ENCODE results near the gene MYH13. TPM values are rescaled to one million over a fixed set of nuclear protein-coding genes. Genes with fewer than 3 reads are reported as not detected.

The MYH13 gene
- total RNA-seq, 1 donor = not detected

DNA sequence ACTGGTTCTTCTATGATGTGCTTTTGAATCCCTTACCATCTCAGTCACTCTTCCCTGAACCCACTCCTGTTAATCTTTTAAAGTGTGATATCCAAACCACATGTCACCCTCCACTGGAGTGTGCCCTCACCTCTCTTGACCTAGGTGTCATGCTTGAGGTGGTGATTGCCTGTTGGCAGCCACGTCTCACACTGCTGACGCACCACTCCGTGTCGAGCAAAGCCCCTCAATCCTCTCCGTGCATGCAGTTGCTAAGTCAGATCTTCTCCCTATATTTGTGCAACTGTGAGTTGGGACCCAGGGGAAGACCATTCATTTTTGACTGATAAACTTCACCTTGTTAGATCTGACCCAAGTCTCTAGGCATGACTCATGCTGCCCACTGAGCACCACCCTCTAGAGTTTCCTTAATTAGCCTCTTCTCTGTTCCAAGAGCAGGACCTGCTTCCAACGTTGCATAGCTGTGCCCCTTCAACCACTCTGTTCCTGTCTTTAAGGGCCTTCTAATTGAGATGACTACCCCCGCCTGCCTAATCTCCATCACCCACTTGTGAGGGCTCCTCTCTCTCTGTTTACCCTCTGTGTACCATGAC is 2.7 kb downstream of the MYH13 start:
- Histone ChIP-seq H3K27me3 (ENCODE audit: insufficient read depth, low read length) (peaks cover 4% of the 10 kb centered on the region), H3K4me1 (ENCODE audit: insufficient read depth, low read length) (no peaks in the 10 kb centered on the region), H3K9me3 (ENCODE audit: low read depth, low read length) (no peaks in the 10 kb centered on the region), H3K4me3 (ENCODE audit: low read length) (no peak overlapping the region)

DNA sequence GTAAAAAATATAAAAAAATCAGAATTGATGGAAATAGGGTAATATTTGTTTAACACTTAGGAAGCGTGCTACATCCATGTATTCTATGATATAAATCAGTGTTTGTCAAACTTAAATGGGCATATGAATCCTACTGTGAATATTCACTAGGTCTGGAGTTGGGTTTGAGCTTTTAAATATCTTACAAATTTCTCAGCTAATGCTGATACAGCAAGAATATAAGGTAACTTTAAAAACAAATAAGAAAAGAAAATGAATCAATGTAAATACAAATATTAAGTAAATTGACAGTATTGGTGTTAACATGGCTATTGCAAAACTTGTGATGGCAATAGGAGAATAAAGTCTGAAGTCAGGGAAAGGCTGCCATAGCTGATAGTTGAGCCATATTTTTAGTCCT is 3.6 kb downstream of the MYH13 start:
- Histone ChIP-seq H3K9me3 (ENCODE audit: low read depth, low read length) (no peaks in the 10 kb centered on the region), H3K4me1 (ENCODE audit: insufficient read depth, low read length) (no peaks in the 10 kb centered on the region), H3K27me3 (ENCODE audit: insufficient read depth, low read length) (peaks cover 4% of the 10 kb centered on the region), H3K4me3 (ENCODE audit: low read length) (no peak overlapping the region)

DNA sequence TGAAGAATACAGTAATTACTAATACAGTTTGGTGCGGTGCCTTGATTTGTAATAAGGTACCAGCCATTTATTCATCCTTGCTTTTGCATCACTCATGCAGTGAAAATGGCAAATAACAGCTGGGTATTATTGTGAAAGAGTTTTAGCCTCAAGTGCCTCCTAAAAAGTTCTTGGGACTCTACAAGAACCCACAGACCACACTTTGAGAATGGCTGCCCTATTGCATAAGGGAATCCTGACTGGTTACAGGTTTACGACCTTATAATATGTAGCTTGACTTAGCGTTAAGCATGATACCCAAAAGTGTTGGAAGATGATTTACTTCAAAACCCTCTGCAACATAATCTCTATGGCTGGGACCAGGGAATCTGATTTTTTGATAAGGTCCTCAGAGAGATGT is 4.2 kb downstream of the MYH13 start:
- no peaks in the 10 kb centered on the region for H3K4me1 ChIP-seq (ENCODE audit: insufficient read depth, low read length)
- H3K9me3 ChIP-seq (ENCODE audit: low read depth, low read length) = no peaks in the 10 kb centered on the region
- peaks cover 4% of the 10 kb centered on the region for H3K27me3 ChIP-seq (ENCODE audit: insufficient read depth, low read length)
- H3K4me3 ChIP-seq (ENCODE audit: low read length) = no peak overlapping the region

DNA sequence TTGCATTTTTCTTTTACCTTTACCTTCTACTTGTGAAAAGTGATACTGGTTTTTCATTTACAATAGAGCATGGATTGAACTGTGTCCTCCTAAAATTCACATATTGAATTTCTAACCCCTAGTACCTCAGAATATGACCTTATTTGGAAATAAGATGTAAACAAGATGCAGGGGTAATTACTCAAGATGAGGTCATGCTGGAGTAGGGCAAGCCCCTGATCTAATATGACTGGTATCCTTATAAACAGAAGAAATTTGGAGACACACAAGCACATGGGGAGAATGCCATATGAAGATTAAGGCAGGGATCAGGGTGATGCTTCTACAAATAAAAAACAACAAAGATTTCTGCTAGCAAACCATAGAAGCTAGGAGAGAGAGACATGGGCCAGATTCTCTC is 12.2 kb downstream of the MYH13 start:
- no peaks in the 10 kb centered on the region for H3K4me1 ChIP-seq (ENCODE audit: insufficient read depth, low read length)
- H3K4me3 ChIP-seq (ENCODE audit: low read length) = no peak overlapping the region
- no peaks in the 10 kb centered on the region for H3K27me3 ChIP-seq (ENCODE audit: insufficient read depth, low read length)
- H3K9me3 ChIP-seq (ENCODE audit: low read depth, low read length) = no peaks in the 10 kb centered on the region

DNA sequence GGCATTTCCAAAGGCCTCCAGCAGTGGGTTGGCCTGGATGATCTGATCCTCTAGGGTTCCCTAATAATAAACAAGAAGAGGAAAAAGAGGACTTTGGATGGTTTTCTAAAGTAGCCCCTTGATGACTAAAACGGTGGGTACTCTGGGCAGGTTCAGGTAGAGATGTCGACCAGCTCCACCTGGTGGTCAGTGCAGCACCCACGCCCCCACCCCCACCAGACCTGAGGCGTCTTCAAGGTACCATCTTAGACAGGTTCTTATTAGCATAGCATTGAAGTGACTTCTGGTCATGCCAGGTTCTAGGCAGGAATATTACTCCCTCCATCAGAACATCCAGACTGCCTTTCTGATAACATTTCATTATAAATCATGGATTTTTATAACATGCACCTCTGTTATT is 15.0 kb downstream of the MYH13 start:
- Histone ChIP-seq H3K4me3 (ENCODE audit: low read length) (no peak overlapping the region), H3K27me3 (ENCODE audit: insufficient read depth, low read length) (no peaks in the 10 kb centered on the region), H3K9me3 (ENCODE audit: low read depth, low read length) (no peaks in the 10 kb centered on the region), H3K4me1 (ENCODE audit: insufficient read depth, low read length) (no peaks in the 10 kb centered on the region)

DNA sequence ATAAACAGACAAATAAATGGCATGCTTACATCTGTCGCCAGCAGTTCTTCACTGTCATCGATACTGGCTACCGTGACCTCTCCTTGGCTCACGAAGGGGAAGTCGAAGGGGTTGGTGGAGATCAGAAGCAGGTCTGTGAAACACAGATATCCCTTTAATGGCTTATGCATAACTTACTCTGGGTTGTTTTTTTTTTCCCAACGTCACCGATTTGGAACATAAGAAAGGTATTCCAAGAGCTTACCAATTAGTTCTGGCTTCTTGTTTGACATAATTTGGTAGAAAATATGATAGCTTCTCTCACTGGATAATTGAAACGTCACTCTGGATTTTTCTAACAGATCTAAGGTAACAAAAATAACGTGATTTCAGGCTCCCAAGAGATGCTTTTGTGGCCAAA is 18.2 kb downstream of the MYH13 start:
- no peaks in the 10 kb centered on the region for H3K27me3 ChIP-seq (ENCODE audit: insufficient read depth, low read length)
- H3K4me3 ChIP-seq (ENCODE audit: low read length) = no peak overlapping the region
- no peaks in the 10 kb centered on the region for H3K4me1 ChIP-seq (ENCODE audit: insufficient read depth, low read length)
- H3K9me3 ChIP-seq (ENCODE audit: low read depth, low read length) = no peaks in the 10 kb centered on the region

DNA sequence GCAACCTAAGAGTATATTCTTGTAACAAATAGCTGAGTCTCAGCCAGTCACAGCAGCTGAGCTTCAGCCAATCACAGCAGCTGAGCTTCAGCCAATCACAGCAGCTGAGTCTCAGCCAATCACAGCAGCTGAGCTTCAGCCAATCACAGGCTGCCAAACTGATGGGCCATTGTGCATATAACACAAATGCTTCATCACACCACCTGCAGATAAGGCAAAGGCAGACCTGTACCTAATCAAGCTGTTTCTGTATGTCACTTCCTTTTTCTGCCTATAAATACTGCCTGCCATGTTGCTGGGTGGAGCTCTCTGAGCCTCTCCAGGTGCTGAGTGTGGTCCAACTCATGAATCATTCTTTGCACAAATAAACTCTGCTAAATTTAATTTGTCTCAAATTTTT is 19.9 kb downstream of the MYH13 start:
- H3K9me3 ChIP-seq (ENCODE audit: low read depth, low read length) = no peaks in the 10 kb centered on the region

DNA sequence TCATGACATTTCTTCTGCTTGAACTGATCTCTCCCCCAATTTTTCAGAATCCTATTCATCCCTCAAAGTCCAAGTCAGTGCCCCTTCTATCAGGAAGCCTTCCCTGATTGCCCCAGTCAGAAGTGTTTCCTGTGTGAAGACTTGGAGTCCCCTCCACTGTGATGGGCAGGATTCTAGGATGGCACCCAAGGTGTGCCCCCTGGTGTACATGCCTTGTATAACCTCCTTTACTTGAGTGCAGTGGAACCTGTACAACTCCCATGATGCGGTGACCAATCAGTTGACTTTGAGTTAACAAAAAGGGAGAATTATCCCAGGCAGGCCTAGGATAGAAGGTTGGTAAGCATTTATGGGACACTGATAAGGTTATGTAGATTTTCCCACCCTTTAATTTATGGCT is 23.4 kb downstream of the MYH13 start:
- Histone ChIP-seq H3K4me3 (ENCODE audit: low read length) (no peak overlapping the region), H3K9me3 (ENCODE audit: low read depth, low read length) (no peaks in the 10 kb centered on the region), H3K4me1 (ENCODE audit: insufficient read depth, low read length) (no peaks in the 10 kb centered on the region), H3K27me3 (ENCODE audit: insufficient read depth, low read length) (no peaks in the 10 kb centered on the region)

More for the DNA sequence above, 19.9 kb downstream of the MYH13 start:
- no peaks in the 10 kb centered on the region for H3K4me1 ChIP-seq (ENCODE audit: insufficient read depth, low read length)
- H3K27me3 ChIP-seq (ENCODE audit: insufficient read depth, low read length) = no peaks in the 10 kb centered on the region
- no peak overlapping the region for H3K4me3 ChIP-seq (ENCODE audit: low read length)

DNA sequence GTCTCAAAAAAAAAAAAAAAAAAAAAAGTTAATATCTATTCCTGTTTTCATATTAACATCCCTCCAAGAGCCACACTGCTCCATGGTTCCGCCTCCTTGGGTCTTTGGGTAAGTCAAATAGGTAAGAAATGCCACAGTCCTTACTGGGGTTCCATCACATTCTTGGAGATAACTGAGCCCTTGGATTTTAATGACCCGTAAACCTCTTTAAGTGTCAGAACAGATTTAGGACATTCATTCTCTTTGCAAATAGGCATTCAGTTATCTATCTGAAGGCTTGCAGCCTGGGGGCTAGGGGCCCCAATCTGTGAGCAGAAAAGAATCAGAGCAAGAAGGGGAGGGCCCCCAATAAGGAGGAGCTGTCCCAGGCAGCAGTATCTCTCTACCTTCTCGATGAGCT is 28.0 kb downstream of the MYH13 start:
- Histone ChIP-seq H3K9me3 (ENCODE audit: low read depth, low read length) (no peaks in the 10 kb centered on the region), H3K4me1 (ENCODE audit: insufficient read depth, low read length) (no peaks in the 10 kb centered on the region), H3K27me3 (ENCODE audit: insufficient read depth, low read length) (no peaks in the 10 kb centered on the region), H3K4me3 (ENCODE audit: low read length) (no peak overlapping the region)

DNA sequence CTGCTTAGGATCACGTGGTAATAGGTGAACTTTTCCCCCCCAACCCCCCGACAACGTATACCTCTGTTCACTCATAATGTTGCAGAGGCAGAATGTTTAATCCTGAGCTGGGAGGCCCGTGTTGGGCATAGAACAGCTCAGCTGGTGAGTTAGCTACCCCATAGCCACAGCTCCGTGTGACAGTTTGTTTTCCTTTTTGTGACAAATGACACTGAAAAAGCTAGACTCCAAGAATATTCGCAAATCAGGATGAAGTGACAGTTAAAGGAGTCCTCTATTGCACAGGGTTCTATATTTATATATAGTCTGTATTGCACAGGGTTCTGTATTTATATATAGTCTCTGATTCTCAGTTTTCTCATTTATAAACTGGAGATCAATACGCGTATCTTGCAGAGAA is 33.8 kb downstream of the MYH13 start:
- H3K4me1 ChIP-seq (ENCODE audit: insufficient read depth, low read length) = no peaks in the 10 kb centered on the region
- H3K9me3 ChIP-seq (ENCODE audit: low read depth, low read length) = no peaks in the 10 kb centered on the region
- no peaks in the 10 kb centered on the region for H3K27me3 ChIP-seq (ENCODE audit: insufficient read depth, low read length)
- no peak overlapping the region for H3K4me3 ChIP-seq (ENCODE audit: low read length)

DNA sequence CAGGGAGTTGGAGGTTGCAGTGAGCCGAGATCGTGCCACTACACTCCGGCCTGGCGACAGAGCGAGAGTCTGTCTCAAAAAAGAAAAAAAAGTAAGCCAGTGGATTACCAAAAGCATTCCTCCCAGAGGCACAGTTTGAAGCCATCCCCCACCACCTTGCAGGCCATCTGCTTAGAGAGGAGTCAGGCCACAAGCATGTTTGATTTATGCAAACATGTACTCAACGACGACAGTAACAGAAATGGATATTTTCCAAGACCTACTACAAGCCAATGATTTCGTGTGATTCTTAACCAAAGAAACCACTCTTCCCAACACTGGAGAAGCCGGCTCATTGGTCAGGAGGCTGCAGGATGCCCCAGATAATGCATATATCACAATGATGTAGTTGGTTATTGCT is 34.8 kb downstream of the MYH13 start:
- no peaks in the 10 kb centered on the region for H3K4me1 ChIP-seq (ENCODE audit: insufficient read depth, low read length)
- H3K9me3 ChIP-seq (ENCODE audit: low read depth, low read length) = no peaks in the 10 kb centered on the region
- no peak overlapping the region for H3K4me3 ChIP-seq (ENCODE audit: low read length)
- H3K27me3 ChIP-seq (ENCODE audit: insufficient read depth, low read length) = no peaks in the 10 kb centered on the region

DNA sequence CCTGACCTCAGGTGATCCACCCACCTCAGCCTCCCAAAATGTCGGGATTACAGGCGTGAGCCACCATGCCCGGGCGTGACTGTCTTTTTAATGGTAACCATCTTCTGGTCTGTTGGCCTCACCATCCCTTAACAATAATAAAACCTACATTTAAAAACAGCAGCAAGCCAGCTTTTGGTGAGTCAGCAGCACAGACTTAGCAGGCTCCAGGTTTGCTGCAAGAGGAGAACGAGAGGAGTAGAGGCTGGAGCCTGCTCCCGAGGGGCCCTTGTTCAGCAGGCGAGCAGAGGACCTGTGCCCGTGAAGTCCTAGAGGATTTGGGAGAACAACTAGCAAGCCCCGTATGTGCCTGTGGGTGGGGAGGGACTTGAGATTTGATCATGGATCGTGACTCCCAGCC is 35.7 kb downstream of the MYH13 start:
- Histone ChIP-seq H3K4me1 (ENCODE audit: insufficient read depth, low read length) (no peaks in the 10 kb centered on the region), H3K4me3 (ENCODE audit: low read length) (no peak overlapping the region), H3K9me3 (ENCODE audit: low read depth, low read length) (no peaks in the 10 kb centered on the region), H3K27me3 (ENCODE audit: insufficient read depth, low read length) (no peaks in the 10 kb centered on the region)

DNA sequence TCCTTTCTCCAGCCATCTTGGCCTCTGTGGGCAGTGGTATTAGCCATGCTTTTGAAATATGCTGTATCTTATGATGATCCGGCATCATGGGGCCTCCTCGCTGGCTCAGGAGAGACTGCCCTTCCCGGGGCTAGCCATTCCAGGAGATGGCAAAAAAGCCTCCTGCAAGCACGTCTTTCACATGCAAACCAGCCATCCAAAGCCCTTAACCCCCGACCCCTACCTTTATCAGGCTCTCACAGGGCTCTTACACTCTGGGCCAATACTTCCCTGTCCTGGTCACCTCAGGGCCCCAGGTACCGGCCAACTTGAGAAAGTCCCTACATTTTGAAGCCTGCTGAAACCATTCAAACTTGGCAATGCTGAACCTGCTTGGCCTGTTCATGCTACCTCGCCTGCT is 36.4 kb downstream of the MYH13 start:
- Histone ChIP-seq H3K27me3 (ENCODE audit: insufficient read depth, low read length) (no peaks in the 10 kb centered on the region), H3K9me3 (ENCODE audit: low read depth, low read length) (no peaks in the 10 kb centered on the region), H3K4me3 (ENCODE audit: low read length) (no peak overlapping the region), H3K4me1 (ENCODE audit: insufficient read depth, low read length) (no peaks in the 10 kb centered on the region)

DNA sequence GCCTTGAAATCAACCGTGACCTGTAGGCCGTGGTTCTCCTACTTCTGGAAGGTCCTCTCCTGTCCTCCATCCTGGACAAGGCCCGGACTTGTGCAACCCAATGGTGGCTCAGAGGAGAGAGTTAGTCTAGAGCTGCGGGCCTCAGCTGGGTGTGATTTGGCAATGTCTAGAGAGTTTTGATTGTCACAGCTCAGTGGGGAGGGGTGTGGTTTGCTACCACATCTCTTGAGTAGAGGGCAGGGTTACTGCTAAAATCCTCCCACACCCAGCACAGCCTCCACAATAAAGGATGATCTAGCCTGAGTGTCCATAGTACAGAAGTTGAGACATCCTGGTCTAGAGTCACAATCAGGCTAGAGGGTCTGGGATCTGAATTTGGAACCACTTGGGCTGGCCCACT is 40.3 kb downstream of the MYH13 start:
- Histone ChIP-seq H3K9me3 (ENCODE audit: low read depth, low read length) (no peaks in the 10 kb centered on the region), H3K27me3 (ENCODE audit: insufficient read depth, low read length) (no peaks in the 10 kb centered on the region), H3K4me3 (ENCODE audit: low read length) (no peak overlapping the region), H3K4me1 (ENCODE audit: insufficient read depth, low read length) (no peaks in the 10 kb centered on the region)

DNA sequence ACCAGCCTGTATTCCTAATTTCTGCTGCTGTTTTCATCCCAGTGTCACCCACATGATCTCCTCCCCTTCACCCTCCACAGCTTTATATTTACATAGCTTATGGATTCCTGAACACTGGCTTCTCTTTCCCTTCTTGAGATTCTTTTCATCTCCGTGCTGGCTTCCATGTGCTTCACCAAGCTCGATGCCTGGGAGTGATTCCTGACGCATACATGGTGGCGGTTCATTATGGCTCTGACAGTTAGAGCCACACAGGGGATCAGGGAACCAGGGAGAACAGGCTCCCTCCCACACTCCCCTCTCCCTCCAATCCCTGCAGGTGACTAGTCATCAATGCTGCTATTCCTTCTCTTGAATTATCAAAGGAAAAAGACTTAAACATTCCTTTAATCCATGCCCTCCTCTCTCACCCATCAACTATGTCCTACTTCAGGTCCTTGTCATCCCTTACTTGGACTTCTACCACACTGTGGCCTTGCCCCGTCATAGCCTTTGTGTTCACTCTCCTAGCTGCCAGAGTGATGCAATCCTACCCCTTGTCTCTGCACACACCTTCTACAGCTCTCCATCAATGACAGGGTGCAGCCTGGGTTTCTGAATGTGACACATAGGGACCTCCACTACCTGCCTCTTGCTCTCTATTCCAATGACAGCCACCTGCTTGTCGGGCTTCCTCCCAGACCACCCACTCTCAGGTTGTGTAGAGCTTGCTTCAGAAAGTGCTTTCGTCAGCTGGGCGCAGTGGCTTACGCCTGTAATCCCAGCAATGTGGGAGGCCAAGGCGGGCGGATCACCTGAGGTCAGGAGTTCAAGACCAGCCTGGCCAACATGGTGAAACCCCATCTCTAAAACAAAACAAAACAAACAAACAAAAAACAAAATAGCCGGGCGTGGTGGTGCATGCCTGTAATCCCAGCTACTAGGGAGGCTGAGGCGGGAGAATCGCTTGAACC is 43.6 kb downstream of the MYH13 start:
- Histone ChIP-seq H3K9me3 (ENCODE audit: low read depth, low read length) (no peaks in the 10 kb centered on the region), H3K27me3 (ENCODE audit: insufficient read depth, low read length) (no peaks in the 10 kb centered on the region), H3K4me1 (ENCODE audit: insufficient read depth, low read length) (no peaks in the 10 kb centered on the region), H3K4me3 (ENCODE audit: low read length) (no peak overlapping the region)

DNA sequence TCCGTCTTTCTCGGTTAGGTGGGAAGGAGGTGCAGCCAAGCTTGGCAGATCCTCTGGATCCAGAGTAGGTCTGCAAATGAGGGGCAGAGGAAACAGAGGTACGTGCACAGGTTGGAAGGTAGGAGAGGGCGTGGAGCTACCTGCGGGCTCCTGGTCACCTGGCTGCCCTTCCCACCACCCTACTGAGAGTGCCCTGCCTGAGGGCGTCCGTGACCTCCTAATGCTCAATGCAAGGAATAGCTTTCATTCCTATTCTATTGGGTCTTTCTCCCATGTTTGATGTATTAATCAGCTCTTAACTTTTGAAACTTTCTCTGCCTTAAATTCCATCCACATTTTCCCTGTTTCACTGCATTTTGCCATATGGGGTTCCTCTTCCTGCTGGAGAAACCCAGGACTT is 44.6 kb downstream of the MYH13 start:
- H3K27me3 ChIP-seq (ENCODE audit: insufficient read depth, low read length) = no peaks in the 10 kb centered on the region
- H3K4me3 ChIP-seq (ENCODE audit: low read length) = no peak overlapping the region
- no peaks in the 10 kb centered on the region for H3K4me1 ChIP-seq (ENCODE audit: insufficient read depth, low read length)
- H3K9me3 ChIP-seq (ENCODE audit: low read depth, low read length) = no peaks in the 10 kb centered on the region

All from mononuclear cell (primary cell).